ENCODE measurements around the gene PGS1.

DNA sequence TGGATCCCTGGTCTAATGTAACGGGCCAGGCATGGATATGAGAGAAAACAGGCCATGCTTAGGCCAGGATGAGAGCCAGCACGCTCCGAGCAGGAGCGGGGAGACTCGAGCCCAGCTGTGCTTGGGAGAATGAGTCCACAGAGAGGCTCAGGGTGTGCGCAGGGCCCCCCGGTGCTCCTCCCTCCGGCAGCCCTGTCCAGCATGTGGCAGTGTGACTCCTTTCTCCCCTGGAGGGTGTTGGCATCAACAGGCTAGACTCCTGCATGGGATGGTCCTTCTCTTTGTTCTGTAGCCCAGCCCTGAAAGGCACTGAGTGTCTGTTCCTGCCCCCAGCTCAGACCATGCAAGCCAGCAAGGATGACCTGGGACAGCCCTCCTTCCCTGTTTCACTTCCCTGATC, 23.4 kb downstream of the PGS1 start:
- no peak for TF ChIP-seq EZH2 (IDR thresholded peaks at IDR 0.05; ENCODE audit: borderline replicate concordance, low read depth, low read length, poor library complexity, severe bottlenecking)
- TF ChIP-seq, protein P1, sequence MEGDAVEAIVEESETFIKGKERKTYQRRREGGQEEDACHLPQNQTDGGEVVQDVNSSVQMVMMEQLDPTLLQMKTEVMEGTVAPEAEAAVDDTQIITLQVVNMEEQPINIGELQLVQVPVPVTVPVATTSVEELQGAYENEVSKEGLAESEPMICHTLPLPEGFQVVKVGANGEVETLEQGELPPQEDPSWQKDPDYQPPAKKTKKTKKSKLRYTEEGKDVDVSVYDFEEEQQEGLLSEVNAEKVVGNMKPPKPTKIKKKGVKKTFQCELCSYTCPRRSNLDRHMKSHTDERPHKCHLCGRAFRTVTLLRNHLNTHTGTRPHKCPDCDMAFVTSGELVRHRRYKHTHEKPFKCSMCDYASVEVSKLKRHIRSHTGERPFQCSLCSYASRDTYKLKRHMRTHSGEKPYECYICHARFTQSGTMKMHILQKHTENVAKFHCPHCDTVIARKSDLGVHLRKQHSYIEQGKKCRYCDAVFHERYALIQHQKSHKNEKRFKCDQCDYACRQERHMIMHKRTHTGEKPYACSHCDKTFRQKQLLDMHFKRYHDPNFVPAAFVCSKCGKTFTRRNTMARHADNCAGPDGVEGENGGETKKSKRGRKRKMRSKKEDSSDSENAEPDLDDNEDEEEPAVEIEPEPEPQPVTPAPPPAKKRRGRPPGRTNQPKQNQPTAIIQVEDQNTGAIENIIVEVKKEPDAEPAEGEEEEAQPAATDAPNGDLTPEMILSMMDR (conservative IDR thresholded peaks at IDR 0.05; ENCODE audit: low read depth, low read length), result no peak
